PC-3 (cell line): Measurements from ENCODE around the gene STK33.

Experiments used
- EZH2 ChIP-seq: fragments of 300-600 bp; sonication (generic); IDR thresholded peaks from one replicate; pipeline ENCODE4 v1.6.1; 2017; ENCODE audit warnings: antibody characterized with exemption, mild to moderate bottlenecking, low read length; ENCODE audit not compliant: unreplicated experiment
- EZH2phosphoT487 ChIP-seq: fragments of 300-600 bp; sonication (generic); IDR thresholded peaks from 2 replicates; pipeline ENCODE4 v1.6.1; 2018; ENCODE audit warnings: mild to moderate bottlenecking, antibody characterized with exemption, low read length, borderline replicate concordance
- TF ChIP-seq, protein P1 (sequence below): fragments of 300-600 bp; sonication (generic); conservative IDR thresholded peaks from 2 replicates; pipeline ENCODE4 v1.5.1; 2017; ENCODE audit warnings: antibody characterized with exemption, low read depth, mild to moderate bottlenecking, low read length

GRCh38 chr11:8601376-8602133 is 7.5 kb upstream of the STK33 start:
- TF ChIP-seq, protein P1, sequence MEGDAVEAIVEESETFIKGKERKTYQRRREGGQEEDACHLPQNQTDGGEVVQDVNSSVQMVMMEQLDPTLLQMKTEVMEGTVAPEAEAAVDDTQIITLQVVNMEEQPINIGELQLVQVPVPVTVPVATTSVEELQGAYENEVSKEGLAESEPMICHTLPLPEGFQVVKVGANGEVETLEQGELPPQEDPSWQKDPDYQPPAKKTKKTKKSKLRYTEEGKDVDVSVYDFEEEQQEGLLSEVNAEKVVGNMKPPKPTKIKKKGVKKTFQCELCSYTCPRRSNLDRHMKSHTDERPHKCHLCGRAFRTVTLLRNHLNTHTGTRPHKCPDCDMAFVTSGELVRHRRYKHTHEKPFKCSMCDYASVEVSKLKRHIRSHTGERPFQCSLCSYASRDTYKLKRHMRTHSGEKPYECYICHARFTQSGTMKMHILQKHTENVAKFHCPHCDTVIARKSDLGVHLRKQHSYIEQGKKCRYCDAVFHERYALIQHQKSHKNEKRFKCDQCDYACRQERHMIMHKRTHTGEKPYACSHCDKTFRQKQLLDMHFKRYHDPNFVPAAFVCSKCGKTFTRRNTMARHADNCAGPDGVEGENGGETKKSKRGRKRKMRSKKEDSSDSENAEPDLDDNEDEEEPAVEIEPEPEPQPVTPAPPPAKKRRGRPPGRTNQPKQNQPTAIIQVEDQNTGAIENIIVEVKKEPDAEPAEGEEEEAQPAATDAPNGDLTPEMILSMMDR, result no peak
- no peak for TF ChIP-seq EZH2
- no peak for TF ChIP-seq EZH2phosphoT487
